Measurements from ENCODE around the gene CNIH2.

- TF ChIP-seq, protein P1, sequence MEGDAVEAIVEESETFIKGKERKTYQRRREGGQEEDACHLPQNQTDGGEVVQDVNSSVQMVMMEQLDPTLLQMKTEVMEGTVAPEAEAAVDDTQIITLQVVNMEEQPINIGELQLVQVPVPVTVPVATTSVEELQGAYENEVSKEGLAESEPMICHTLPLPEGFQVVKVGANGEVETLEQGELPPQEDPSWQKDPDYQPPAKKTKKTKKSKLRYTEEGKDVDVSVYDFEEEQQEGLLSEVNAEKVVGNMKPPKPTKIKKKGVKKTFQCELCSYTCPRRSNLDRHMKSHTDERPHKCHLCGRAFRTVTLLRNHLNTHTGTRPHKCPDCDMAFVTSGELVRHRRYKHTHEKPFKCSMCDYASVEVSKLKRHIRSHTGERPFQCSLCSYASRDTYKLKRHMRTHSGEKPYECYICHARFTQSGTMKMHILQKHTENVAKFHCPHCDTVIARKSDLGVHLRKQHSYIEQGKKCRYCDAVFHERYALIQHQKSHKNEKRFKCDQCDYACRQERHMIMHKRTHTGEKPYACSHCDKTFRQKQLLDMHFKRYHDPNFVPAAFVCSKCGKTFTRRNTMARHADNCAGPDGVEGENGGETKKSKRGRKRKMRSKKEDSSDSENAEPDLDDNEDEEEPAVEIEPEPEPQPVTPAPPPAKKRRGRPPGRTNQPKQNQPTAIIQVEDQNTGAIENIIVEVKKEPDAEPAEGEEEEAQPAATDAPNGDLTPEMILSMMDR (IDR thresholded peaks at IDR 0.05) = no peak
- TF ChIP-seq POLR2A (IDR thresholded peaks at IDR 0.05) = no peak
Measured at GRCh38 chr11:66293352-66293751, 15.4 kb downstream of the CNIH2 start.
